ENCODE results near the gene BTN3A1. TPM values are rescaled to one million over a fixed set of nuclear protein-coding genes. Genes with fewer than 3 reads are reported as not detected.

Gene BTN3A1
- total and polyA plus RNA-seq, 2 donors (not counting 1 experiment from before 2014, with no cell fraction given): 31.6 to 42.9 TPM

GRCh38 chr6:26420688-26421171 is 18.7 kb downstream of the BTN3A1 start:
- no peaks in the 10 kb centered on the region for H3K27me3 ChIP-seq (ENCODE audit: control insufficient read depth, insufficient read depth, low read length)
- H3K36me3 ChIP-seq (ENCODE audit: control insufficient read depth, insufficient read depth, low read length): peaks cover 2% of the 10 kb centered on the region
- H3K4me3 ChIP-seq (replicated peaks in 1 of 4; ENCODE audit: control extremely low read depth in 1 of 4, insufficient read depth in 1 of 4, low read depth in 3 of 4, low read length in 4 of 4): peak overlapping the region; percentile 75 to 97 (median 94)
- peak overlapping the region; percentile 9 for H3K9ac ChIP-seq (ENCODE audit: insufficient read depth, low read length)
- peak; percentile 46 to 48 for DNase-seq (ENCODE audit: low read depth in 2 of 2)
- peaks cover 8% of the 10 kb centered on the region for H3K79me2 ChIP-seq (ENCODE audit: control insufficient read depth, insufficient read depth, low read length)
- TF ChIP-seq EZH2 (IDR thresholded peaks at IDR 0.05; ENCODE audit: low read length, missing control alignments) (no peak), CTCF (conservative IDR thresholded peaks at IDR 0.05 in 1 of 2, IDR thresholded peaks at IDR 0.05 in 1 of 2; ENCODE audit: low read depth in 1 of 2, low read length in 2 of 2) (peak; percentile 20 to 35)
- no peaks in the 10 kb centered on the region for H3K9me3 ChIP-seq (ENCODE audit: control insufficient read depth, insufficient read depth, low read depth, low read length)
- H2AFZ ChIP-seq (ENCODE audit: low read length): peak overlapping the region; percentile 67
- peak overlapping the region; percentile 84 for H3K27ac ChIP-seq (ENCODE audit: insufficient read depth, low read length)
- H4K20me1 ChIP-seq (ENCODE audit: control insufficient read depth, extremely low read depth, insufficient read depth, low read length): no peaks in the 10 kb centered on the region
- H3K4me2 ChIP-seq (ENCODE audit: extremely low read depth, insufficient read depth, low read length): peak overlapping the region; percentile 74
- peaks cover 5% of the 10 kb centered on the region for H3K4me1 ChIP-seq (ENCODE audit: control insufficient read depth, extremely low read depth, insufficient read depth, low read length)

- H2AFZ ChIP-seq (ENCODE audit: low read length): peak overlapping the region; percentile 99
- H3K36me3 ChIP-seq (ENCODE audit: control insufficient read depth, insufficient read depth, low read length): peaks cover 2% of the 10 kb centered on the region
- TF ChIP-seq EZH2 (IDR thresholded peaks at IDR 0.05; ENCODE audit: low read length, missing control alignments) (no peak), CTCF (conservative IDR thresholded peaks at IDR 0.05 in 1 of 2, IDR thresholded peaks at IDR 0.05 in 1 of 2; ENCODE audit: low read depth in 1 of 2, low read length in 2 of 2) (no peak)
- peak; percentile 89 to 93 for DNase-seq (ENCODE audit: low read depth in 2 of 2)
- H3K4me2 ChIP-seq (ENCODE audit: extremely low read depth, insufficient read depth, low read length): peak overlapping the region; percentile 80
- H3K27ac ChIP-seq (ENCODE audit: insufficient read depth, low read length): peak overlapping the region; percentile 84
- H3K9me3 ChIP-seq (ENCODE audit: control insufficient read depth, insufficient read depth, low read depth, low read length): no peaks in the 10 kb centered on the region
- peaks cover 8% of the 10 kb centered on the region for H3K79me2 ChIP-seq (ENCODE audit: control insufficient read depth, insufficient read depth, low read length)
- peak overlapping the region; percentile 78 for H3K9ac ChIP-seq (ENCODE audit: insufficient read depth, low read length)
- H3K4me3 ChIP-seq (replicated peaks in 1 of 4; ENCODE audit: control extremely low read depth in 1 of 4, insufficient read depth in 1 of 4, low read depth in 3 of 4, low read length in 4 of 4): peak overlapping the region; percentile 75 to 97 (median 94)
- peaks cover 5% of the 10 kb centered on the region for H3K4me1 ChIP-seq (ENCODE audit: control insufficient read depth, extremely low read depth, insufficient read depth, low read length)
- no peaks in the 10 kb centered on the region for H4K20me1 ChIP-seq (ENCODE audit: control insufficient read depth, extremely low read depth, insufficient read depth, low read length)
- no peaks in the 10 kb centered on the region for H3K27me3 ChIP-seq (ENCODE audit: control insufficient read depth, insufficient read depth, low read length)
Observed at GRCh38 chr6:26421259-26422144, 19.4 kb downstream of the BTN3A1 start.

GRCh38 chr6:26422329-26422728 is 20.3 kb downstream of the BTN3A1 start:
- peaks cover 5% of the 10 kb centered on the region for H3K4me1 ChIP-seq (ENCODE audit: control insufficient read depth, extremely low read depth, insufficient read depth, low read length)
- peak overlapping the region; percentile 78 for H3K9ac ChIP-seq (ENCODE audit: insufficient read depth, low read length)
- H3K79me2 ChIP-seq (ENCODE audit: control insufficient read depth, insufficient read depth, low read length): peaks cover 8% of the 10 kb centered on the region
- no peak for DNase-seq (ENCODE audit: low read depth in 2 of 2)
- peaks cover 2% of the 10 kb centered on the region for H3K36me3 ChIP-seq (ENCODE audit: control insufficient read depth, insufficient read depth, low read length)
- TF ChIP-seq CTCF (conservative IDR thresholded peaks at IDR 0.05 in 1 of 2, IDR thresholded peaks at IDR 0.05 in 1 of 2; ENCODE audit: low read depth in 1 of 2, low read length in 2 of 2) (no peak), EZH2 (IDR thresholded peaks at IDR 0.05; ENCODE audit: low read length, missing control alignments) (no peak)
- peak overlapping the region; percentile 80 for H3K4me2 ChIP-seq (ENCODE audit: extremely low read depth, insufficient read depth, low read length)
- H3K27me3 ChIP-seq (ENCODE audit: control insufficient read depth, insufficient read depth, low read length): no peaks in the 10 kb centered on the region
- H4K20me1 ChIP-seq (ENCODE audit: control insufficient read depth, extremely low read depth, insufficient read depth, low read length): no peaks in the 10 kb centered on the region
- H3K9me3 ChIP-seq (ENCODE audit: control insufficient read depth, insufficient read depth, low read depth, low read length): no peaks in the 10 kb centered on the region
- no peak overlapping the region for H2AFZ ChIP-seq (ENCODE audit: low read length)
- H3K27ac ChIP-seq (ENCODE audit: insufficient read depth, low read length): no peak overlapping the region
- peak overlapping the region; percentile 75 to 97 (median 94) for H3K4me3 ChIP-seq (replicated peaks in 1 of 4; ENCODE audit: control extremely low read depth in 1 of 4, insufficient read depth in 1 of 4, low read depth in 3 of 4, low read length in 4 of 4)

All from fibroblast of lung (primary cell).